IPS-18a (cell line): ENCODE data around the gene OGFOD1.
A peak's percentile ranks its signal among the peaks of the same experiment; 100 is the strongest.

Experiments used
- H3K27ac ChIP-seq: one replicate; pipeline ENCODE4 v1.5.1; 2013; ENCODE audit warnings: low read length
- H3K27me3 ChIP-seq: one replicate; pipeline ENCODE4 v1.6.1; 2013; ENCODE audit warnings: mild to moderate bottlenecking, low read length; ENCODE audit not compliant: control insufficient read depth, insufficient read depth
- H3K36me3 ChIP-seq: one replicate; pipeline ENCODE4 v1.6.1; 2013; ENCODE audit warnings: low read depth, low read length; ENCODE audit not compliant: control insufficient read depth
- H3K4me1 ChIP-seq: one replicate; pipeline ENCODE4 v1.6.1; 2013; ENCODE audit warnings: low read depth, low read length; ENCODE audit not compliant: control insufficient read depth
- H3K4me3 ChIP-seq: one replicate; pipeline ENCODE4 v1.5.1; 2013; ENCODE audit warnings: low read length
- H3K9ac ChIP-seq: one replicate; pipeline ENCODE4 v1.6.1; 2013; ENCODE audit warnings: mild to moderate bottlenecking, low read length, moderate library complexity
- H3K9me3 ChIP-seq: one replicate; pipeline ENCODE4 v1.6.1; 2013; ENCODE audit warnings: low read depth, low read length; ENCODE audit not compliant: control insufficient read depth

Gene OGFOD1

DNA sequence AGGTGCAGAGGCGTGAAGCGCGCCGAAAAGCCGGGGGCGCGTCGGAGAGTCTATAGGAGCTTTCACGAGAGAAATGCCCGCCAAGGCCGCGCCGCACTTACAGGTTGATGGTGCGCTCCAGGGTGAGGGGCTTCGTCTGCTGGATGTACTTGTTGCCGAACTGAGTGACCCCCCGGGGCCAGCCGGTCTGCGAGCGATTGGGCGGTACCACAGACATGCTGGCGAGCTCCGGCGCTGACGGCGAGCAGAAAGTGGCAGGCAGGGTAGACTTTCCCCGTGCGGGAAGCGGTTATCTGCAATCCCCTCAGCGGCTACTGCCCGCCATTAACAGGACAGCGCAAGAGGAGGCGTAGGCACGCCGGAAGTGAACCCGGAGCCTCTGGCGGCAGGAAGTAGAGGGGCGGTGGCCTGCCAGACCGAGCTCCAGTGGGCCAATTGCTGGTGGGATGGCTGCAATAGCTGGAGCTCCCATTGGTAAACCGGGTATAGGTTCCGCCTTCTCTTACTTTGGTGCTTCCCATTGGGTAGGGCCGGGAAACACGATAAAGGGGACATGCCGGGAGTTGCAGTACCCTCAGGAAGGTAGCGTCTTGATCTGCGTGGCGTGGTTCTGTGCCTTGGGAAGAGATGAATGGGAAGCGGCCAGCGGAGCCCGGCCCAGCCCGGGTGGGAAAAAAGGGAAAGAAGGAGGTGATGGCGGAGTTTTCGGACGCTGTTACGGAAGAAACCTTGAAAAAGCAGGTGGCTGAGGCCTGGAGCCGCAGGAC lies at the start of gene OGFOD1, which contains the start of gene NUDT21:
TSS of gene OGFOD1 (plus strand) at position 569 of the 767 bp plus-strand sequence. CDS start at position 628, 59 bp downstream.
TSS of gene NUDT21 (minus strand) at position 347 of the 767 bp plus-strand sequence. CDS start at position 217, 130 bp downstream.
- H3K27ac ChIP-seq = peak within 1 kb of the TSS; percentile 69
- peak within 1 kb of the TSS; percentile 97 for H3K4me3 ChIP-seq
- peaks cover 41% of the 10 kb centered on the region for H3K36me3 ChIP-seq
- H3K27me3 ChIP-seq = no peaks in the 10 kb centered on the region
- peak within 1 kb of the TSS; percentile 87 for H3K9ac ChIP-seq
- no peaks in the 10 kb centered on the region for H3K9me3 ChIP-seq
- peaks cover 4% of the 10 kb centered on the region for H3K4me1 ChIP-seq

GRCh38 chr16:56405977-56406672 lies 45.2 kb upstream of the OGFOD1 start:
- H3K9me3 ChIP-seq = no peaks in the 10 kb centered on the region
- no peak overlapping the region for H3K4me3 ChIP-seq
- no peak overlapping the region for H3K27ac ChIP-seq
- no peaks in the 10 kb centered on the region for H3K4me1 ChIP-seq
- no peak overlapping the region for H3K9ac ChIP-seq
- peaks cover 26% of the 10 kb centered on the region for H3K36me3 ChIP-seq
- H3K27me3 ChIP-seq = no peaks in the 10 kb centered on the region

- peaks cover 14% of the 10 kb centered on the region for H3K36me3 ChIP-seq
- no peak overlapping the region for H3K27ac ChIP-seq
- no peaks in the 10 kb centered on the region for H3K27me3 ChIP-seq
- no peaks in the 10 kb centered on the region for H3K4me1 ChIP-seq
- no peak overlapping the region for H3K9ac ChIP-seq
- peaks cover 3% of the 10 kb centered on the region for H3K9me3 ChIP-seq
- H3K4me3 ChIP-seq = no peak overlapping the region
Observed at GRCh38 chr16:56408379-56409098, 42.8 kb upstream of the OGFOD1 start.

GRCh38 chr16:56409195-56409594 lies 42.2 kb upstream of the OGFOD1 start:
- no peak overlapping the region for H3K4me3 ChIP-seq
- no peak overlapping the region for H3K9ac ChIP-seq
- no peaks in the 10 kb centered on the region for H3K27me3 ChIP-seq
- peaks cover 14% of the 10 kb centered on the region for H3K36me3 ChIP-seq
- peaks cover under 1% of the 10 kb centered on the region for H3K4me1 ChIP-seq
- no peak overlapping the region for H3K27ac ChIP-seq
- H3K9me3 ChIP-seq = peaks cover 3% of the 10 kb centered on the region

GRCh38 chr16:56411123-56411522 lies 40.2 kb upstream of the OGFOD1 start:
- Histone ChIP-seq H3K27me3 (no peaks in the 10 kb centered on the region), H3K27ac (no peak overlapping the region), H3K4me3 (no peak overlapping the region), H3K4me1 (peaks cover 7% of the 10 kb centered on the region), H3K9ac (no peak overlapping the region), H3K36me3 (peaks cover 7% of the 10 kb centered on the region), H3K9me3 (peaks cover 3% of the 10 kb centered on the region)

- Histone ChIP-seq H3K4me1 (peaks cover 7% of the 10 kb centered on the region), H3K27ac (no peak overlapping the region), H3K9ac (no peak overlapping the region), H3K9me3 (peaks cover 3% of the 10 kb centered on the region), H3K27me3 (no peaks in the 10 kb centered on the region), H3K36me3 (peaks cover 7% of the 10 kb centered on the region), H3K4me3 (no peak overlapping the region)
Observed at GRCh38 chr16:56411624-56412023, 39.7 kb upstream of the OGFOD1 start.

GRCh38 chr16:56413381-56413780 lies 38.0 kb upstream of the OGFOD1 start:
- Histone ChIP-seq H3K27ac (no peak overlapping the region), H3K9me3 (peaks cover 3% of the 10 kb centered on the region), H3K4me1 (peaks cover 7% of the 10 kb centered on the region), H3K36me3 (peaks cover 4% of the 10 kb centered on the region), H3K4me3 (no peak overlapping the region), H3K9ac (no peak overlapping the region), H3K27me3 (no peaks in the 10 kb centered on the region)

DNA sequence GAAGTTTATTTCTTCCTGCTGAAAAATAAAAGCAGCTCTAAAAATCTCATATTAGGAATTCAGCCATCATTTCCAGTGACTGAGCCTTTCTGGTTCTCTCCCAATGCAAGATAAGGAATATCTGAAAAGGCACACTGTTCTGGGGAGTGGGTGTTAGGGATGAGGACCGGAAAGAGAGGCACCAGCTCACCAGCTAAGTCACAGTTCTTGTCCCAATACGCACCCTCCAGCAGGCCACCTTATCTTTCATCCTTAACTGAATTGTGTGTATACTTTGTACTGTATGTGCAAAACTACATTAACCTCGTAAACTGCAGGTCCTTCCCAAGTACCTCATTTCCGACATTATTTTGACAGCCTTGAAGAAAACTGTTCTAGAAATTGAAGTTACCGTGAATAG lies 37.0 kb upstream of the OGFOD1 start:
- Histone ChIP-seq H3K4me1 (peaks cover 7% of the 10 kb centered on the region), H3K36me3 (no peaks in the 10 kb centered on the region), H3K4me3 (no peak overlapping the region), H3K27me3 (no peaks in the 10 kb centered on the region), H3K9me3 (peaks cover 3% of the 10 kb centered on the region), H3K9ac (no peak overlapping the region), H3K27ac (no peak overlapping the region)

DNA sequence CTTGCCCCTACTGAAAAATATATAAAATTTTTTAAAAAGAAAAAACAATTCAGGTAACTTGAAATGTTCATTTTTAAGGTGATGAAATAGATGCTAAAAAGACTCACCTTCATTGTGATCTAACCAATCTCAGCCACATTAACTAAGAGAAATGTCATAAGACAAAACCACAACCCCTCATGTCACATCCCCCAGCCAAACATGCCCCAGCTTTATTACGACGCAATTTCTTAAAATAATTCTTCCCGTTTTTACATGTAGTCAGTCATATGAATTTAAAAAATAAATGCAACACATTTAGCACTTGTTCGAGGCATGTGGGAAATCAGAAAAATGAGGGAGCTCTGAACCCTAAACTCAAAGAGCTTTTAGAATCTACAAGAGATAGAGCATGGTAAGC lies 35.5 kb upstream of the OGFOD1 start:
- Histone ChIP-seq H3K27ac (no peak overlapping the region), H3K4me3 (no peak overlapping the region), H3K36me3 (no peaks in the 10 kb centered on the region), H3K4me1 (peaks cover 12% of the 10 kb centered on the region), H3K27me3 (no peaks in the 10 kb centered on the region), H3K9ac (no peak overlapping the region), H3K9me3 (peaks cover 3% of the 10 kb centered on the region)

DNA sequence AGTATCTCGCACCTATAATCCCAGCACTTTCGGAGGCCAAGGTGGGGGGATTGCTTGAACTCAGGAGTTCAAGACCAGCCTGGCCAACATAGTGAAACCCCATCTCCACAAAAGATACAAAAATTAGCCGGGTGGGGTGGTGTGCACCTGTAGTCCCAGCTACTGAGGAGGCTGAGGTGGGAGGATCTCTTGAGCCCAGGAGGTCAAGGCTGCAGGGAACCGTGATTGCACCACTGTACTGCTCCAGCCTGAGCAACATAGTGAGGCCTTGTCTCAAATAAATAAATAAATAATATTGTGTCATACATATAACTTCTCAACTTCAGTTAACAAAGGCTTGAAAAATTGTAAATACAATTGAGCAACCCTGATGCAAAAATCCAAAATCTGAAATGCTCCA lies 34.2 kb upstream of the OGFOD1 start:
- peaks cover 12% of the 10 kb centered on the region for H3K4me1 ChIP-seq
- peaks cover 3% of the 10 kb centered on the region for H3K27me3 ChIP-seq
- H3K9ac ChIP-seq = no peak overlapping the region
- H3K4me3 ChIP-seq = no peak overlapping the region
- H3K36me3 ChIP-seq = no peaks in the 10 kb centered on the region
- no peaks in the 10 kb centered on the region for H3K9me3 ChIP-seq
- H3K27ac ChIP-seq = no peak overlapping the region

DNA sequence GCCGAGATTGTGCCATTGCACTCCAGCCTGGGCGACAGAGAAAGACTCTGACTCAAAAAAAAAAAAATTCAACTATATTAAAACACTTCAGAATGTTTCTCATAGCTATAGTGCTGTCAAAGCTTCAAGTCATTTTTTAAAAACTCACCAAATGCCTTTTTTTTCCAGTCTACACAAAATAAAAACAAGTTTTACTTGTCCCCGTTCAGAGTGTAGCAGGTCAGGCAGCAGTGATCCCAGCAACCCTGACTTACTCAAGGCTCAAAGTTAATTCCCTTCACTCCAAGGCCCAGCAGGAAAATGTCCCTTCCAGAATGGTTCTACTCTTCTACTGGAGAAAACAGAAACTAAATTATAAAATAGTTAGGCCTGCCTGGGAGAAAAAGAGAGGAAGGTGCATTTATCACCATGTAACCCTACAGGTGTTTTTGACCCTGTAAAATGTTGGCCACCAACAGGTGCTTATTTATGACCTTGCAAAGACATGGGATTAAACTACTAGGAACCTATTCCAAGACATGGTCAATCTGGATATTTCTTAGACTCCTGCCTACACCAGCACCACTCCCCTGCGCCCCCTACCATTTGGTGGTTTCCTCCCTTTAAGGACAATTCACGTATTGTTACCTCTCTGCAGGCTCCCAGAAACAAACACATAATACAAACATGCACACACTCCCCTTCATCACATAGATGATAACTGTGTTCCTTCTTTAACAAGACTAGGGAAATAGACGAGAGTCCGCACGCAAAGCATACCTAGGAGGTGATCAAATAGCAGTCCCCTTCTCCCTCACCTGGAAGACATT lies 31.4 kb upstream of the OGFOD1 start:
- Histone ChIP-seq H3K9me3 (no peaks in the 10 kb centered on the region), H3K27me3 (peaks cover 26% of the 10 kb centered on the region), H3K36me3 (no peaks in the 10 kb centered on the region), H3K4me3 (no peak overlapping the region), H3K4me1 (peaks cover 24% of the 10 kb centered on the region), H3K9ac (no peak overlapping the region), H3K27ac (no peak overlapping the region)
